ENCODE results near the gene RAN.
A peak's percentile ranks its signal among the peaks of the same experiment; 100 is the strongest.
"Not testable (repeated sequence)": the region's sequence is repeated elsewhere in the genome, so short reads cannot be mapped to it uniquely, and the experiment has no call there.

The RAN gene

DNA sequence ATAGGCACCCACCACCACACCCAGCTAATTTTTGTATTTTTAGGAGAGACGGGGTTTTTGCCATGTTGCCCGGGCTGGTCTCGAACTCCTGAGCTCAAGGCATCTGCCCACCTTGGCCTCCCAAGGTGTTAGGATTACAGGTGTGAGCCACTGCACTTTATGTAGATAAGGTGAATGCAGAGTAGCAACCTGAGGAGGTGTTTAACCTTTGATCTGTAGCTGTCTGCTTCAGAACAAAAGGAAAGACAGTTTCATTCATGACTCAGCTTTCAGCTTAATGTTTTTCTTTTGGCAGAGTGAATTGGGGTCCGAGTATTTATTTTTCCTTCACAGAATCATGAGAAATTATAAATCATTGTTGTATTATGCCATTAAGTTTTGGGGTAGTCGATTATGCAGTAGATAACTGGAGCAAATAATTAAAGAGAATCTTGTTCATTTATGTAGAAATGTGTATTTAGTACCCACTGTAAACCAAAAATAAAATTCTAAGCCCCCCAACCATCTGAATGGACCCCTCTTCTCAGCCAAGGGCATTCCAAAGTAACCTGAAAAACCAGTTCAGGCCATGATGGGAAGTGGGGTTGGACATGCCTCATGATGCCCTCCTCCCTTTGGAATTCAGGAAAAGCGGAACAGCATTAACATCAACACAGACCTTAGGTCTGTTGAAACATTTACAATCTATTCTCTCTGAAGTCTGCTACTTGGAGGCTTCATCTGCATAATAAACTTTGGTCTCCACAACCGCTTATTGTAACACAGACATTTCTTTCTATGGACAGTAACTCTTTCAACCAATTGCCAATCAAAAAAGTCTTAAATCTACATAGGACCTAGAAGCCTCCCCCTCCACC is 22.1 kb upstream of the RAN start:
- DNase-seq: no peak

DNA sequence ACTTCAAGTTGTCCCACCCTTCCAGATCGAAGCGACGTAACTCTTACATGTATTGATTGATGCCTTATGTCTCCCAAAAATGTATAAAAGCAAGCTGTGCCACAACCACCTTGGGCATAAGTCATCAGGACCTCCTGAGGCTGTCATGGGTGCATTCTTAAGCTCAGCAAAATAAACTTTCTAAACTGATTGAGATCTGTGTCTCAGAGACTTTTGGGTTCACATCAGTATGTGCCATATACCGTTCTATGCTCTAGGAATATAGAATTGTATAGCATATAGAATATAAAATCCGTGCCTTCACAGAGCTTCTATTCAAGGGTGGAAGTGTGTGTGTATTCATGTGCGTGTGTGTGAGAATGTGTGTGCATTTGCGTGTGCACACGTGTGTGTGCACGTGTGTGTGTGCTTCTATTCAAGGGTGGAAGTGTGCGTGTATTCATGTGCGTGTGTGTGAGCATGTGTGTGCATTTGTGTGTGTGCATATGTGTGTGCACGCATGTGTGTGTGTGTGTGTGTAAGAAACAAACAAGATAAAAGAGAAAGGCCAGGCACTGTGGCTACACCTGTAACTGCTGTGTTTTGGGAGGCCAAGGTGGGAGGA is 21.3 kb upstream of the RAN start:
- no peak for DNase-seq

DNA sequence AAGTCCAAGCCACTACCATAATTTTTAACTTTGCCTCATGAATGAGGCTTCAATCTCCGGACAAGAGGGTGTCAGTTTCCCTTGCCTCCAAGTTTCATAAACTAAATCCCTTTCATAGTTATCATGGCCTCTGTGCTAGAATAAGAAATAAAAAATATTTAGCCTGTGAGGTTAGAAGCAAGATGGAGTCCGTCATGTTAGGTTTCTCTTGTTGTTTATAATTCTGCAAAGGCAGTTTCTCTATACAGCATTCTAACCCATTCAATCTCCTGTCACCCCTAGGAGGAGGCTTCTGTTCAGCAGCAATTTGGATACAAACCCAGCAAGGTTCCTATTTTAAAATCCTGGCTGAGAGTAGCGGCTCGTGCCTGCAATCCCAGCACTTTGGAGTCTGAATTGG is 15.8 kb upstream of the RAN start:
- DNase-seq: no peak

DNA sequence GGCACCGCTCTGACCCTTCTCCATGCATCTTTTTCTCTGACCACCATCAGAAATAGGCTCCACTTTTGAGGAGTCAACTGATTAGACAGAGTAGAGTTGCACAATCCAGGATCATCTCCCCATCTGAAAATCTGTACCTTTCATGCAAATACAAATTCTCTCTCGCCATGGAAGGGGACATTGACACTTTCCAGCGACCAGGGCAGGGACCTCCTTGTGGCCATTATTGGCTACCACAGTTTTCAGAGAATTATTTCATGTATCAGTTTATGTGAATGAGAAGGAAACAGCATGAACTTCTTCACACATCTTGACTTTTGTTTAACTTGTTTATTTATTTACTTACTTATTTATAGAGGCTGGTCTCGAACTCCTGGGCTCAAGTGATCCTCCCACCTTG is 13.8 kb upstream of the RAN start:
- DNase-seq: no peak

DNA sequence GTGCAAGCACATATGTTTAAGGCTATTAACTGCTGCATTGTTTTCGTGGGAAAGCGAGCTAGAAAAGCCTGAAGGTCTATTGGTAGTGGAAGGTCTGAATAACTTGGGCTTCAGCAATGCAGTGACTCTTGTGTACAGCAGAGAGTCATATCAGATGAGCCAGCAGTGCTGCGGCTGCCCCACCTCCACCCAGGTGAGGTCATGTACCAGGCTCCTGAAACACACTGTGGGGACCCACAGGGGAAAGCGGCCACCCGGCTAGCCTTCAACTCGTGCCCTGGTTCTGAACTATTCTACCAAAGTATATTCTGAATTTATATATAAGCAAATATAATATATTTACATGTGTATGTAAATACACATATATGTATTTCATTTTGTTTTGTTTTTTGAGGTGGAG is 12.7 kb upstream of the RAN start:
- no peak for DNase-seq

DNA sequence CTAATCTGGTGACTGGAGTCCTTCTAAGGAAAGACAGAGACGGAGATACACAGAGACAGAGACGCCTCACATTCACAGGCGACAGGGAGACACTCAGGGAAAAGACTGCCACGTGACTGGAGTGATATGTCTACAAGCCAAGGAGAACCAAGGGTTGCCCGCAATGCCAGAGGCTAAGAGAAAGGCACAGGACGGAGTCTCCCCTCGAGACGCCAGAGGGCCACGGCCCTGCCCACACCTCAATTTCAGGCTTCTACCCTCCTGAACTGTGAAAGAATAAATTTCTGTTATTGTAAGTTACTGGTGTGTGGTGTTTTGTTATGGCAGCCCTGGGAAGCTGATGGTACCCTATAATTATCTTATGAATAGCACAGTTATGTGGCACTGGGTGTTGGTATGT is 11.6 kb upstream of the RAN start:
- DNase-seq: no peak

DNA sequence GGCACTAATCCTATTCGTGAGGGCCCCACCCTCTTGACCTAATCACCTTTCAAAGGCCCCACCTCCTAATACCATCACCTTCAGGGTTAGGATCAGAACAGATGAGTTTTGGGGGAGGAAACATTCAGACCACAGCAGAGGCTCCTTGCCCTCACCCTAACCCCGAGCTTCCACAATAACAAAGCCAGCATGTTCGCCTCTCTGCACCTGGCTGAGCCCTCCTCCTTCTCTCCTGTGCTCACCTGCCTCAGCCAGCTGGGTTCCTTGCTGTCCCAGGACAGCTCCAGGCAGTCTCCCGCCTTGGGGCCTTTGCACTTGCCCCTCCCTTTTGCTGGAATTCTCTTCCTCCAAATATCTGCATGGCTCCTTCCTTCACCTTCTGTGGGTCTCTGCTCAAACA is 9.7 kb upstream of the RAN start:
- DNase-seq: no peak

DNA sequence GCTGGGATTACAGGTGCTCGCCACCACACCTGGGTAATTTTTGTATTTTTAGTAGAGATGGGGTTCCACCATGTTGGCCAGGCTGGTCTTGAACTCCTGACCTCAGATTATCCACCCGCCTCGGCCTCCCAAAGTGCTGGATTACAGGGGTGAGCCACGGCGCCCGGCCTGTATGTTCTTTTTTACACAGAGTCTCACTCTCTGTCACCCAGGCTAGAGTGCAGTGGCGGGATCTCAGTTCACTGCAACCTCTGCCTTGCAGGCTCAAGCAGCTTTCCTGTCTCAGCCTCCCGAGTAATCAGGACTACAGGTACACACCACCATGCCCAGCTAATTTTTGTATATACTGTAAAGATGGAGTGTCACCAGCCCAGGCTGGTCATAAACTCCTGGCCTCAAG is 9.1 kb upstream of the RAN start:
- not testable (repeated sequence) for DNase-seq

DNA sequence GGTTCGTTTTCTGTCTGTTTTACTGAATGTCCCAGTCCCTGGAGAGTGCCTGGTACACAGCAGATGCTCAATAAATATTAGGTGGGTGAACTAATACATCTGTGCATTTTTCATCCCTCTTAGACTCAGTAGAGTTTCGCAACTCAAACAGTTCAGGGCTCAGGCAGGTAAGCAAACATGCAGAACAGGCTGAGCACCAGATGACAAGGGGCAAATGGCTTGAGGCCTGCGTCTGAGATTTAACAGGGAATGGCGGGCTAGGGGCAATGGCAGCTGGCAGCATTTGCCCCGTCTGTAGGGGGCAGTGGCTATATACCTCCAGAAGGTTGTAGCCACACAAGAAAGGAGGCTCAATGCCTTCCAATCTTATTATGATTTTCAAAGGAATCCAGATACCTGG is 8.6 kb upstream of the RAN start:
- DNase-seq: no peak

DNA sequence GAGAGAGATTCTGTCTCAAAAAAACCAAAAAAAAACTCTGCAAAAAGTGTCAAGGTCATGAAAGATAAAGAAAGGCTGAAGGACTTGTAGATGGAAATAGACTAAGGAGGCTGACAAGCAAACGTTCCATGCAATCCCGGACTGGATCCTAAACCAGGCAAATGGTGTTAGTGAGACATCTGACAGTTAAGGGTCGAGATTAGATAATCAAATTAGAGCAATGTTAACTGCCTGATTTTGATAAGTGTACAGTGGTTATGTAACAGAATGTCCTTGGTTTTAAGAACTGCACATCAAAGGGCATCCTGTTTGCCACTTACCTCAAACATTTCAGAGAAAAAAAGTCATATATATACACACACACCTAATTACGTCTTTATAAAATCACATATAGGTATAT is 3.5 kb upstream of the RAN start:
- DNase-seq: no peak

DNA sequence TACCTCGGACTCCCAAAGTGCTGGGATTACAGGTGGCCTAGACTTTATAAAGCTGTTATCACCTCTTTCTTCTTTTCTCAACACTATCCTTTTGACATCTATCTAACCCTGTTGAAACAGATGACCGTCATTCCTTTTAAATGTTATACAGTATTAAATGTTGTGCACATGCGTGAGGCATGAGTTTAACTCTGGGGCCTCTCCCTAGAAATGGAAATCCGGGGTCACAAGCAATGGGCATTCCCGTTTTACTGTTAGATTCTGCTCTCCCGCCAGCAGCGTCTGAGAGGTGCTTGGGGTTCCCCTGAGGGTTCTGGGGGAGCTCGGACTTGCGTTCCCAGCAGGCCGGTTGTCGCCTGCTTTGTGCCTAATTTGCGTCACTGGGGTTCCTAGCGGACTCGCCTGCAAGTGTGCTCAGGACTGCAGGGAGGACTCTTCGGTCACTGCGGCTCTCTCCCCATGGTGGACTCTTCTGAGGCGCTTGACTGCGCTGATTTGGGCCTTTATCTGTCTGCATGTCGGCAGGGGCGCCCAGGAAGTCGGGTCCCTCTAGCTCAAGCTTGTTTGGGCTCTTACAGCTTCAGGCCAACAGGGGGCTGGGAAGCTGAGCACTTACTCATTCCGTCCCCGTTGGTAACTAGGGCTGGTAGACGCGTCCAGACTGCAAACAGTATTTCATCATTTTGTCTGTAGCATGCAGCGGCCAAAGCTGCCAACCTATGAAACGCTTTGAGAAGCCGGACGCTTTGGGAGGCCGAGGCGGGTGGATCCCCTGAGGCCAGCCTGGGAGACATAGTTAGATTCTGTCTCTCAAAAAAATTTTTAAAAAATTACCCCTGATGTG is 1.2 kb upstream of the RAN start:
- DNase-seq: peak; percentile 86

DNA sequence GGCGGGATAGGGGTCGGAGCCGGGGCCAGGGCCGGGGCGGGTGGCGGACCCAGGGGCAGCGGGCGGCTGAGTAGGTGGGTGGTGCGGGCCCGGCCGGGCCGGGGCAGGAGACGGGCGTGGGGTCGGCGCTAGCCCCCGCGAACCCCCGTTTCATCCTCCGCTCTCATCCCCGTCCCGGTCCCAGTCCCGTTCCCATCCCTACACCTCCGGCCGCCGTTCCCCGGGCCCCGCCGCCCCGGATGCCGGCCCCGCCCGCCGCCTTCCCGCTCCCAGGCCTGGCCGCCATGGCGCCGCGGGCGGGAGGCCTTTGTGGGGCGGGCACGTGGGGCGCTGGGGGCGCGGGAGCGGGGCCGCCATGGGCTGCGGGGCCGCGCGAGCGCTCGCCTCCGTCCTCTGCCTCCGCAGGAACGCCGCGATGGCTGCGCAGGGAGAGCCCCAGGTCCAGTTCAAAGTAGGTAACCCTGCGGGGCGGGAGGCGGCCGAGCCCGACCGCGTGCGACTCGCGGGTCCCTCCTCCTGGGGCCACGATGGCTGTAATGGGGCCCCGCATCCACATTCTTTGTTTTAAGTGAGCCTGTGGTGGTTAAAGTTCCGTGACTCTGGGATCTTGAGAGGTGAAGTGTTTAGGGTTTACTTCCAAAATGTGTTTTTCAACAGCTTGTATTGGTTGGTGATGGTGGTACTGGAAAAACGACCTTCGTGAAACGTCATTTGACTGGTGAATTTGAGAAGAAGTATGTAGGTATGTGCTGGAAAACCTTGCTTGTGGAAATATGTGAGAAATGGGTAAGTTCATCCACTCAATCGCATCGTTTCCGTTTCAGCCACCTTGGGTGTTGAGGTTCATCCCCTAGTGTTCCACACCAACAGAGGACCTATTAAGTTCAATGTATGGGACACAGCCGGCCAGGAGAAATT is 572 bp downstream of the RAN start:
- DNase-seq: peak; percentile 68

DNA sequence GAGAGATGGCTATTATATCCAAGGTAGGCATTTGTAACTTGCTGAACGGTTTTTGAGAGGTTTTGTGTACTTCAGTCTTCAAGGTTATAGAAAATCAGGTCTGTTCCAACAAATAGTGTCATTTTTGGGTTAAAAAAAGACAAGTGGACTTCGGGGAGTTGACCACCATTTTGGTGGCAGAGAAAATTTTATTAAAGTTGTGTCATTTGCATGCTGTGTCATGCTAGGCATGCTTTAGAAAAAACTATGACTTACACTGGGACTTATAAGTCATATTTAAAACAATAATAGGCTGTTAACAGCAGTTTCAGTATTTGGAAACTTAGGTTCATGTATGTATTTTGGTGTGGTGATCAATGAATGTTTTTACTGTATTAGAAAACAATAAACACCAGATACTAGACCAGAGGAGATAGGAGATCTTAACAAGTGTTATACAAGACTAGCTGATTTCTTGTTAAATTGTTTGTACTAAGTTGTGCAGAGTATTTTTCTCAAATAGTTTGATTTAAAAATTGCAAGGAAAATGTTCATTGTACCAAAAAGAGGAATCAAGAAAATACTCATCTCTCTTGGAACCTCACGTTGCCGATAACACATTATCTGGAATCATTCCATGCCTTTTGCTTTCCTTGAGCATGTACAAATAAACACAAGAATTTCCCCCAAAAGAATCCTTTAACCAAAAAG is 1.4 kb downstream of the RAN start:
- no peak for DNase-seq

DNA sequence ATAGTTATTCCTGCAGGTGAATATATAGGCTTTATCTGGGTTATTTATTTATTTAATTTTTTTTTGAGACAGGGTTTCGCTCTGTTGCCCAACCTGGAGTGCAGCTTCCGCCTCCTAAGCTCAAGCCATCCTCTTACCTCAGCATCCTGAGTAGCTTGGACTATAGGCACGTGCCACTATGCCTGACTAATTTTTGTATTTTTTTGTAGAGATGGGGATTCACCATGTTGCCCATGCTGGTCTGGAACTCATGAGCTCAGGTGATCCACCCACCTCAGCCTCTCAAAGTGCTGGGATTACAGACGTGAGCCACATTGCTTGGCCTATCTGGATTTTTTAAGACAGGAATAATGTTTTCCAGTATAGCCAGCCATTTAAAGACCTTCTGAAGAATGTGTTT is 2.0 kb downstream of the RAN start:
- DNase-seq: no peak

DNA sequence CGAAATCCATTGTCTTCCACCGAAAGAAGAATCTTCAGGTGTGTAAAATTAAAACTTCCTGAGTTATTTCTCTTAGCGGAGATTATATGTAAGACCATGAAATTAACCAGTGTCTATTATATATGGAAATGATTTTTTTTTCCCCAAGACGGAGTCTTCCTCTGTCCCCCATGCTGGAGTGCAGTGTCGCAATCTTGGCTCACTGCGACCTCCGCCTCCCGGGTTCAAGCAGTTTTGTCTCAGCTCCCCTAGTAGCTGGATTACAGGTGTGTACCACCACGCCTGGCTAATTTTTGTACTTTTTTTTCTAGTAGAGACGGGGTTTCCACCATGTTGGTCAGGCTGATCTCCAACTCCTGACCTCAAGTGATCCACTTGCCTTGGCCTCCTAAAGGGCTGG is 2.8 kb downstream of the RAN start:
- DNase-seq: no peak

DNA sequence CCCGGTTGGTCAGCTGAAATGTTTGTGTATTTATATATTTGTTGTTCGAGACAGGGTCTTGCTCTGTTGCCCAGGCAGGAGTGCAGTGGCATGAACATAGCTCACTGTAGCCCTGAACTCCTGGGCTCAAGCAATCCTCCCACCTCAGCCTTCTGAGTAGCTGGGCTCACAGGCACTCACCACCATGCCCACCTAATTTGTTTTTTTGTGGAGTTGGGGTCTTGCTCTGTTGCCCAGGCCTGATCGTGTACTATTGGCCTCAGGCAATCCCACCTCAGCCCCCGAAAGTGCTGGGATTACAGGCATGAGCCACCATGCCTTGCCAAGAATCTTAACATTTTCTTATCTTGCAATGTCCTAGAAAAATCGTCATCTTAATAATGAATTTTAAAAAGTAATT is 3.3 kb downstream of the RAN start:
- DNase-seq: no peak

DNA sequence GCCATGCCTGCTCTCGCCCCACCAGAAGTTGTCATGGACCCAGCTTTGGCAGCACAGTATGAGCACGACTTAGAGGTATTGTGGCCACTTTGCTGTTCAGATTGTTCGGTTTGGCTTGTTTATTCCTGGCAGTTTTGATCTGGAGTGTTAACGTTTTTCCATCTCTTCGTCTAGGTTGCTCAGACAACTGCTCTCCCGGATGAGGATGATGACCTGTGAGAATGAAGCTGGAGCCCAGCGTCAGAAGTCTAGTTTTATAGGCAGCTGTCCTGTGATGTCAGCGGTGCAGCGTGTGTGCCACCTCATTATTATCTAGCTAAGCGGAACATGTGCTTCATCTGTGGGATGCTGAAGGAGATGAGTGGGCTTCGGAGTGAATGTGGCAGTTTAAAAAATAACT is 3.8 kb downstream of the RAN start:
- DNase-seq: not testable (repeated sequence)

DNA sequence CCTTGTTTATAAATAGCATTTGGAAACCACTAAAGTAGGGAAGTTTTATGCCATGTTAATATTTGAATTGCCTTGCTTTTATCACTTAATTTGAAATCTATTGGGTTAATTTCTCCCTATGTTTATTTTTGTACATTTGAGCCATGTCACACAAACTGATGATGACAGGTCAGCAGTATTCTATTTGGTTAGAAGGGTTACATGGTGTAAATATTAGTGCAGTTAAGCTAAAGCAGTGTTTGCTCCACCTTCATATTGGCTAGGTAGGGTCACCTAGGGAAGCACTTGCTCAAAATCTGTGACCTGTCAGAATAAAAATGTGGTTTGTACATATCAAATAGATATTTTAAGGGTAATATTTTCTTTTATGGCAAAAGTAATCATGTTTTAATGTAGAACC is 4.4 kb downstream of the RAN start:
- no peak for DNase-seq

DNA sequence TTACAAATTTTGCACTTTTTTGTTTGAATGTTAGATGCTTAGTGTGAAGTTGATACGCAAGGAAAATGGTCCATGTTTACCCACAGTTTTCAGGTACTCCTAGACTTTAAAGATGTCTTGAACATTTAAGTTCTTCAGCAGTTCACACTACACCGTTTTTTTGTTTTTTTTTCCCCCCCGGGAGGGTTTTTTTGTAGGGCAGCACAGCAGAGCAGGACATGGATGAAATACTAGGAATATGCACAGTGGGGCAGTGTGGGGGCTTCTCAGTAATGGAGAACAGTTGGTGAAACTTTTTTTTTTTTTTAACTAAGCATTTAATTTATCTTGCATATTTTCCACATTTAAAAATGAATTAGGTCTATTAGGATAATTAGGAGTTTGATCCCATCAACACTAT is 4.9 kb downstream of the RAN start:
- no peak for DNase-seq

DNA sequence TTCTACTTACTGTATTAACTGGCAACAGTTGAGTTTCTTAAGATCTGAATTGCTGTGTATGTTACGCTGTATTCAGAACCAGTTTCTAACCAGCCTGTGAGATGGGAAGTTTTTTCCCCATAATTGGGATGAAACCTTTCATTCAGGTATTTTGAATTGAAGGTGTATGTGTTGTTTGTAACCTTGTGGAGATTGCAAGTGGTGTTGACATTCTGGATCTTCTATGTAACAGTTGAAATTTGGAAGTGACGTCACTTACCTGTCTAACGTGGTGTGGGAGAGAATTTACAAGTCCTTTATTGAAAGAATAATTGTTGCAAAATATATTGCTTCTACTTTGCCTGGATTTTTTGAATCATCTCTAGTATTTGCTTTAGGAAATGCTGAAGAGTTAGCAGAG is 5.5 kb downstream of the RAN start:
- no peak for DNase-seq

DNA sequence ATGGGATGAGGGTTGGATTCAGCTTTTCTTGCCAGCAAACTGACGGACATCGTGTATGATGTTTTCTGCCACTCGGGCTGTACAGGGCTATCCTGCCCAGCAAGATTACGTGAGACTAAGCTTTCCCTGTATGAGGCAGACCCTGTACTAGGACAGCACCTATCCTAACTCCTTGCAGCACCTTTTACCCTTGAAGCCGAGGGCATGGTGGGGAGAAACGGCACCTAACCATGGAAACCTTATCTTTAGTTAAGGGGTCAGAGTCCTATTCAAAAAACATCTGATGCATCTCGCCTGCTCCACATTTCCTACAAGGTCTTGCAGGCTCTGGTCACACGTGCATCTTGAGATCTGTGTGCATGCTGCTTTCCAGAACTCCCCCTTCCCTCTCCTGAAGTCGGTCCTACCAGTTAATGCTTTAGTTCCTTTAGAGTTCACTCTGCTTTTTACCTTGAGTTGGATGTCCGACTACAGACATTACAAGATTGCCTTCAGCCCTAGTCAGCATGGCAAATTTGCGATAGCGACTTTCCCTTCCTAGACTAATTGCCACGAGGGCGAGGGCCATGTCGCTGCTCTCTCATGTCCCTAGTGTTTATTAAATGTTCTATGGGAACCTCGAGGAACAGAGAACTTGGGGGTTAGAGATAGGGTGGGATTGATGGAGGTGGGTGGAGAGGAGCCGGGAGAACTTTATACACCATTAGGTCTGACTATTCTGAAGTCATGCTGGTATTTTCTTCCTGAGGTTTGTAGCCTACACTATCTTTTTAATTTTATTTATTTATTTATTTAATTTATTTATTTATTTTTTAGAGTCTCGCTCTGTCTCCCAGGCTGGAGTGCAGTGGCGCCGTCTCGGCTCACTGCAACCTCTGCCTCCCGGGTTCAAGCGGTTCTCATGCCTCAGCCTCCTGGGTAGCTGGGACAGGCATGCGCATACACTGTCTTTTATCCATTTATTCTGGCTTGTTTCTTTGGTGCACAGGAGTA is 6.6 kb downstream of the RAN start:
- DNase-seq: peak; percentile 67

Data from activated CD8-positive, alpha-beta memory T cell treated with anti-CD3 and anti-CD28 coated beads for 24 hours (primary cell).